Measurements from ENCODE around the gene FMNL2. TPM values are rescaled to one million over a fixed set of nuclear protein-coding genes. Genes with fewer than 3 reads are reported as not detected.

Gene FMNL2
- total and polyA plus RNA-seq, 2 experiments from 2014 or later, result 4.4 to 18.6 TPM

DNA sequence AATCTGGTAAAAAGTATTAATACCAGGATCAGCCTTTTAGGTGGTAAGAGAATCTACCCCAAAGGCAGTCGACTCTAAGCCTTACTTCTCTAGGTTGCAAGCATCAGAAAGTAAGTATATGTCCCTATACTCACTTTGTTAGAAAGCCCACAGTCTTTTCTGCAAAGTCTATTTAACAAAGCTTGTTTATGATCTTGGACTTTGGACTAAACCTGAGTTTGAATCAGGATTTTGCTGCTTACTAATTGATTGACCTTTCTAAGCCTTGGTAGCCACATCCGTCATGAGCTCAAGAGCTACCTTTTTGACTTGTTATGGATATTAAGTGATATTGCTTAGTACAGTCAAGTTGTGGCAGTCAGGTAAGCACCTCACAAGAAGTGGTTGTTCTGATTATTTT is 18.4 kb downstream of the FMNL2 start:
- Histone ChIP-seq H2AFZ (no peak overlapping the region), H3K27ac (no peak overlapping the region), H3K9me2 (ENCODE audit: insufficient read depth) (no peaks in the 10 kb centered on the region), H3K4me1 (ENCODE audit: insufficient read depth) (peaks cover 24% of the 10 kb centered on the region), H3K36me3 (ENCODE audit: low read depth) (no peaks in the 10 kb centered on the region), H3K4me2 (ENCODE audit: unreplicated experiment) (no peak overlapping the region), H3K4me3 (no peak overlapping the region), H3K79me2 (ENCODE audit: insufficient read depth) (peaks cover 72% of the 10 kb centered on the region), H3K9me3 (ENCODE audit: low read depth) (no peaks in the 10 kb centered on the region), H3K27me3 (replicated peaks; ENCODE audit: insufficient read depth) (no peaks in the 10 kb centered on the region), H4K20me1 (ENCODE audit: insufficient read depth) (no peaks in the 10 kb centered on the region), H3K9ac (no peak overlapping the region), H3F3A (ENCODE audit: insufficient read depth) (peaks cover 31% of the 10 kb centered on the region)
- no peak for TF ChIP-seq EZH2phosphoT487 (IDR thresholded peaks at IDR 0.05; ENCODE audit: insufficient read depth, low read depth)
- no peak for TF ChIP-seq EZH2 (IDR thresholded peaks at IDR 0.05; ENCODE audit: insufficient read depth, poor library complexity, severe bottlenecking)
- in situ Hi-C loops (cut with MboI), result no loop called here
- DNase-seq, result no peak
- WGBS, 2 experiments (ENCODE audit: low coverage in 1 of 2, low lambda C conversion rate in 2 of 2, missing lambda C conversion rate in 2 of 2), result 95 to 96% methylated on average over 2 of the region's 2 CpGs

DNA sequence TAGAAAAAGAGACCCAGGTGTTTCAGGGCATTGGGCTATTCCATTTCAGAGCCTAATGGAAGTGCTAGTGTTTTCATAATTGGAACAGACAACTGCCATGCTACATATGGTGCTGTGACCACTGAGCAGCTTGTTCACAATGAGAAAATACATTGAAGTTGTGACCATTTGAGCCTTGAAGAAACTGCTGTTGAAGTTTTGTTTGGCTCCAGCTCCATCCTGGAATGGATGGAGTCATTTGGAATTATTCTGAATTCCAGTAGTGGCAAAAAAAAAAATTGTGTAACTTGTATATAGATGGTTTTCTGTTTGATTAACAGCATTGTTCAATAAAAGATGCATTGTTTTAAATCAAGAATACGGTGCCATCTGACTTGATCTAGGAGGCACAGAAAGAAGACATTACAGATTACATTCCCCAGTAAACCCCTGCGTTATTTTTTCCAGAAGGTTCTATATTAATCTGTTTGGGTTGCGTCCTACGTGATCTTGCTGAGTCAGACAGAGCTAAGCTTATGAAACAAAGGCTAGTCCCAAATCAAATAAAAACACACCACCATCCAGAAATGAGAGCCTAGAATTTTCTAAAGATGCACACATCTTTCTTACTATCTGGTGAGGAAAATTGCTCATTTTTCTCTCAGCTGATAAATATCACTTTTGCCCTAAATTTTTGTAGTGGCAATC is 19.2 kb downstream of the FMNL2 start:
- in situ Hi-C loops (cut with MboI), result no loop called here

DNA sequence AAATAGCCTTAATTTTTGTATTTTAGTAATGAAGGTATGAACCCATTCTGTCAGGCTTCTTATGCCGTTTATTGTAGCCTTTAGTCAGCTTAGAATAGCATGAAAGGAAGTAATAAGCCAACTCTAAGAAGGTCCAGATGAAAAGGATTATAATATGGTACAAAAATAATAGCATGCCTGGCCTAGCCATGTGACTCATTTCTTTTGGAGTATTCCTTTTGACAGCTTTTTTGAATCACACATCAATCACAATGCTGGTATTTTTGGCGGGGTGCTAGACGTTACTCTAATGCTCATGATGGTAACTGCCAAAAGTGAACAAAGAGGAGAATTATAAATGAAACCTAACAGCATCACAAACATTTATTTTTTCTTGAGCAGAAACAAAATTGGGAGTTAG is 19.9 kb downstream of the FMNL2 start:
- Histone ChIP-seq H3K27me3 (replicated peaks; ENCODE audit: insufficient read depth) (no peaks in the 10 kb centered on the region), H3K9ac (peak overlapping the region; percentile 41), H2AFZ (peak overlapping the region; percentile 55; the same call in 1 of the 2 replicates), H3K9me3 (ENCODE audit: low read depth) (no peaks in the 10 kb centered on the region), H3K27ac (peak overlapping the region; percentile 79), H3K4me3 (peak overlapping the region; percentile 46), H4K20me1 (ENCODE audit: insufficient read depth) (no peaks in the 10 kb centered on the region), H3K4me1 (ENCODE audit: insufficient read depth) (peaks cover 24% of the 10 kb centered on the region), H3K9me2 (ENCODE audit: insufficient read depth) (no peaks in the 10 kb centered on the region), H3K79me2 (ENCODE audit: insufficient read depth) (peaks cover 75% of the 10 kb centered on the region), H3K4me2 (ENCODE audit: unreplicated experiment) (peak overlapping the region; percentile 77), H3K36me3 (ENCODE audit: low read depth) (no peaks in the 10 kb centered on the region), H3F3A (ENCODE audit: insufficient read depth) (peaks cover 31% of the 10 kb centered on the region)
- in situ Hi-C loops (cut with MboI), result no loop called here
- TF ChIP-seq EZH2 (IDR thresholded peaks at IDR 0.05; ENCODE audit: insufficient read depth, poor library complexity, severe bottlenecking) (no peak), EZH2phosphoT487 (IDR thresholded peaks at IDR 0.05; ENCODE audit: insufficient read depth, low read depth) (no peak)
- peak; percentile 51 for DNase-seq
- WGBS, 2 experiments (ENCODE audit: low coverage in 1 of 2, low lambda C conversion rate in 2 of 2, missing lambda C conversion rate in 2 of 2), result 2% methylated on average over 3 of the region's 3 CpGs

More for the DNA sequence above, 19.2 kb downstream of the FMNL2 start:
- peaks cover 31% of the 10 kb centered on the region for H3F3A ChIP-seq (ENCODE audit: insufficient read depth)
- peak overlapping the region; percentile 41 for H3K9ac ChIP-seq
- no peaks in the 10 kb centered on the region for H3K36me3 ChIP-seq (ENCODE audit: low read depth)
- peak overlapping the region; percentile 55 for H2AFZ ChIP-seq
- peak overlapping the region; percentile 79 for H3K27ac ChIP-seq
- H4K20me1 ChIP-seq (ENCODE audit: insufficient read depth), result no peaks in the 10 kb centered on the region
- peaks cover 75% of the 10 kb centered on the region for H3K79me2 ChIP-seq (ENCODE audit: insufficient read depth)
- no peaks in the 10 kb centered on the region for H3K27me3 ChIP-seq (replicated peaks; ENCODE audit: insufficient read depth)
- peak; percentile 81 for DNase-seq
- WGBS, 2 experiments (ENCODE audit: low coverage in 1 of 2, low lambda C conversion rate in 2 of 2, missing lambda C conversion rate in 2 of 2), result 8 to 15% methylated on average over 4 of the region's 4 CpGs
- H3K9me2 ChIP-seq (ENCODE audit: insufficient read depth), result no peaks in the 10 kb centered on the region
- TF ChIP-seq EZH2 (IDR thresholded peaks at IDR 0.05; ENCODE audit: insufficient read depth, poor library complexity, severe bottlenecking) (no peak), EZH2phosphoT487 (IDR thresholded peaks at IDR 0.05; ENCODE audit: insufficient read depth, low read depth) (no peak)
- peaks cover 24% of the 10 kb centered on the region for H3K4me1 ChIP-seq (ENCODE audit: insufficient read depth)
- no peaks in the 10 kb centered on the region for H3K9me3 ChIP-seq (ENCODE audit: low read depth)
- H3K4me3 ChIP-seq, result peak overlapping the region; percentile 46
- peak overlapping the region; percentile 77 for H3K4me2 ChIP-seq (ENCODE audit: unreplicated experiment)

DNA sequence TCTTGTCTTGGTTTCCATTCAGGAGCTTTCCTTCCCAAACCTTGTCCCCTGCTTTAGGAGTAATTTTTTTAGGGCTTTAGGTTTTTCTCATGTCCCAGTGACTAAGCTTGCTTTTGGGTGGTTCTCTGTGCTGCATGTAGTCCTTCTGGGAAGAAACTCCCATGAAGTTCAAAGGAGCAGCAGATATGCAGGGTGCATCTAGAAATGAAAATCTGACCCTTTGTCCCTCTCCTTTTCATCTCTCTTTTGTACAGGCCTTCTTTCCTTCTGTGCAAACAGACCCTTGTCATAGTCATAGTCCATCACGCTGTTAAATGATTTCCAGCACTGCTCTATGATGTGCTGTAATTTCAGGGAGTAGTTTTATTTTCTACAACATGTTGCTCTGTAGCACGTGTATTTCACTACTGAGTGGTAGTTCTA is 20.4 kb downstream of the FMNL2 start:
- Histone ChIP-seq H3K4me2 (ENCODE audit: unreplicated experiment) (peak overlapping the region; percentile 77), H3F3A (ENCODE audit: insufficient read depth) (peaks cover 31% of the 10 kb centered on the region), H4K20me1 (ENCODE audit: insufficient read depth) (no peaks in the 10 kb centered on the region), H3K9ac (peak overlapping the region; percentile 41; the same call in 1 of the 2 replicates), H2AFZ (peak overlapping the region; percentile 16; the same call in 1 of the 2 replicates), H3K4me3 (peak overlapping the region; percentile 46), H3K36me3 (ENCODE audit: low read depth) (no peaks in the 10 kb centered on the region), H3K9me3 (ENCODE audit: low read depth) (no peaks in the 10 kb centered on the region), H3K9me2 (ENCODE audit: insufficient read depth) (no peaks in the 10 kb centered on the region), H3K27me3 (replicated peaks; ENCODE audit: insufficient read depth) (no peaks in the 10 kb centered on the region), H3K4me1 (ENCODE audit: insufficient read depth) (peaks cover 24% of the 10 kb centered on the region), H3K79me2 (ENCODE audit: insufficient read depth) (peaks cover 75% of the 10 kb centered on the region), H3K27ac (peak overlapping the region; percentile 79)
- DNase-seq, result peak; percentile 48
- TF ChIP-seq EZH2 (IDR thresholded peaks at IDR 0.05; ENCODE audit: insufficient read depth, poor library complexity, severe bottlenecking), result no peak
- no peak for TF ChIP-seq EZH2phosphoT487 (IDR thresholded peaks at IDR 0.05; ENCODE audit: insufficient read depth, low read depth)
- 14% methylated on average over 2 of the region's 2 CpGs for WGBS, 2 experiments (ENCODE audit: low coverage in 1 of 2, low lambda C conversion rate in 2 of 2, missing lambda C conversion rate in 2 of 2)
- in situ Hi-C loops (cut with MboI), result no loop called here
